HG02973 (cell line): ENCODE measurements around the gene SEL1L3.

Source experiments
- ATAC-seq: cut with Tn5 transposase; IDR thresholded peaks from one replicate; pipeline ENCODE4 v1.9.1; 2021; ENCODE audit warnings: moderate library complexity; ENCODE audit not compliant: unreplicated experiment

Gene SEL1L3

DNA sequence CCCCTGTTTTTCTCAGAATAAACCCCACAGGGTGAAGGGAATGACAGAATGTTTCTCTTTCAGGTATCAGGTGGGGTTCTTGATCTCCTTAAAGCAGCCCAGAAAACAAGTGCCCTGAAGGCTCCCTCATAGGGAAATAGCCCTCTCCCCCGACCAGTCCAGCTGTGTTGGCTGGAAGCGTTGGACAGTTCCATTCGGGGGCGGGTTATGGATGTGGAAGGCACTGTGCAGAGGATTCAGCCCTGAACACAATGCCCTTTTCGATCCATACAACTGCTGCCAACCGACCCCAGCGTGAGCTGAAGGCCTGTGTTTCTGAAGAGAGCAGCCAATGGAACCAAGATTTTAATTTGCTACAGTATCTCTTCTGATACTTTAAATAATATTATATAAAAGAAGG is 41.5 kb downstream of the SEL1L3 start:
- no peak for ATAC-seq

DNA sequence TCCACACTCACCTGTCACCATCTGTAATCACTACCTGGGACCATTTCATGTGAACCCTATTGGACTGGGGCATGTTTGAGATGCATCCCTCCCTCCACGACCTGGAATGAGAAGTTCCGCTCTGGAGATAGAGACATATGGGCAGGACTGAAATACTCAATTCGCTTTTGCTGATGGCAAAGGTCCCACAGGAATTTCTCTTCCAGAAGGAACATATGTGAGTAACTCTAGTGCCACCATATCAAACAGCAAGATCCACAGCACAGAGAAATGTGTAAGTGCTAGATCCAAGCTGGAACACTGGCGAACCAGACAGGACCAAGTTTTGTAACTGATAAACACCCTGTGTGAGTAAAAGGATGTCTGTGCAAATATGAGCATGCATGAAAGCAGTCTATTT is 43.9 kb downstream of the SEL1L3 start:
- no peak for ATAC-seq

DNA sequence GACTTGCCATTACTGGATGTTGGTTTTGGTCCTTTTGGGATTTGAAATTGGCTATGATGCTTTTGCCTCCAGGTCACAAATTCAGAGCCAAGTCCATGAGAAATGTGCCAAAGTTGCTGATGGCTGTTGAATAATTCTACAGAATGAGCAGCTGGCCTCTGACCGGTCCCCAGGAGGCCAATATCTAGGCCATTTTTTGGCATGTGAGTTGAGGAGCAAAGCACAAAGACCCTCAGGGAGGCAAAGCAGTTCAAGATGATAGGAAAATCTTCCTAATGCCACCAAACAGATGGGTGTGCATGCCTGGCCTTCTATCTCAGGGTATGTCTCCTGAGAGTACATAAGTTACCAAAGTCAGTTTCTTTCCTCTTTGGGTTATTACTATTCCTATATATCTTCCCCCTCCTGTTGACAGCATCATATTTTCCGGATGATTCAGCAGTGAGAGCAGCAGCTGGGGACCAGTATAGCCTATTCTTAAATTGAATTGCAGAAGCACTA is 44.4 kb downstream of the SEL1L3 start:
- ATAC-seq, result no peak

DNA sequence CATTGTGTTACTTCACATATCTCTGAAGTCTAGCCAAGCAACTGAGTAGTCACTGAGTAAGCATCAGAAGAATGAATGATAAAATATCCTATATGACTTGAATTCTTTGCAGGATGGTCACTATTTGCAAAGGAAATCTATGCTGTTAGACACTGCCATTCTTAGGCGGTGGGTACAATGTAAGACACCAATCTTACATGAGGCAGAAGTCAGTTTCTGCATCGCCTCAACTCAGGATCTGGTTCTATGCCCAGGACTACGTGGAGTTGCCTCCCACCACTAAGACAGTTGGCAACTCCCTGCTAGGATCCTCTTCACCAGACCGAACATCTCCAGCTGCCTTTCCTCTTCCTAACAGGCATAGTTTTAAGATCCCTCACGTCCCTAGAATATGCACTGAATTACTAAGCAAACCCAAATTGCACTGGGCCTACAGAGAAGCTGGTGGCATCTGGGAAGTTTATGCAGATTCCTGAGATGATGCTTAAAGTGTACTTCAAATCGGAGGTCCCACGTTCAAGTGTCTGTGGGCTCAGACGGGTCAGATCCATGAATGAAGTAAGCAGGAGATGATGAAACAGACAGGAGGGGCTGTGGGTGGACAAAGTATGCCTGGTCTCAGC is 45.6 kb downstream of the SEL1L3 start:
- ATAC-seq, result no peak

DNA sequence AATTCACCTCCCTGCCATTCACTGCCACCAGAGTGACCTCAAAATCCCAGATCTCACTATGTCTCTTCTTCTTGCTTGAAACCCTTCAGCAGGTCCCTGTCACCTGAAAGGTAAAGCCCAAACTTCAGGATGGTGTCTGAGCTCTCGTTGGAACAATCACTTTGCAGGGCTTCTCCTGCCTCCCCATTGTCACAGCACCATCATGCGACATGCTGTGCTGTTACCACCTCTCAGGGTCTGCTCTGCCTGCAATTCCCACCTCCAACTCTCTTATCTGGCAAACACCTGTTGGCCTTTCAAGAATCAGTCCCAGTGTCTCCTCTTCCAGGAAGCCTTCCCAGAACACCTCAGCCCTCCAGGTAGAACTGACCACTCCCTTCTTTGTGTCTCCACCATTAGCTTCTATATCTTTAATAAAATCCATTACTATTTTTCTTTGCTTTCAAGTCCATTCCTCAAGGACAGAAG is 46.2 kb downstream of the SEL1L3 start:
- ATAC-seq, result no peak

DNA sequence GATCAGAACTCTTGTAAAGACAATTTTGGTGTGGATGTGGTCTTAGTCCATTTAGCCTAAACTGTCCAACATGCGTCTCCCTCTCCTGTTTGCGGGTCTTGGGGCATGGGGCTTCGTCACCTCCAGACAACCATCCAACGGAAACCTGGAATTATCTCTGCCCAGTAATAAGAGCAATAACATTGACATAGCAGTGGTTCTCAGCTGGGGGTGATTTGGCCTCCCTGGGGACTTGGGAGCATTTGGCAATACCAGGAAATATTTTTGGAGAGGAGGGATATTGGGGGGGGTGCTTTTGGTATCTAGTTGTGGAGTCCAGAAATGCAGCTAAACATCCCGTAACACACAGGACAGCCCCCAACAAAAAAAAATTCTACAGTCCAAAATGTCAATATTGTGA is 47.2 kb downstream of the SEL1L3 start:
- ATAC-seq, result no peak

DNA sequence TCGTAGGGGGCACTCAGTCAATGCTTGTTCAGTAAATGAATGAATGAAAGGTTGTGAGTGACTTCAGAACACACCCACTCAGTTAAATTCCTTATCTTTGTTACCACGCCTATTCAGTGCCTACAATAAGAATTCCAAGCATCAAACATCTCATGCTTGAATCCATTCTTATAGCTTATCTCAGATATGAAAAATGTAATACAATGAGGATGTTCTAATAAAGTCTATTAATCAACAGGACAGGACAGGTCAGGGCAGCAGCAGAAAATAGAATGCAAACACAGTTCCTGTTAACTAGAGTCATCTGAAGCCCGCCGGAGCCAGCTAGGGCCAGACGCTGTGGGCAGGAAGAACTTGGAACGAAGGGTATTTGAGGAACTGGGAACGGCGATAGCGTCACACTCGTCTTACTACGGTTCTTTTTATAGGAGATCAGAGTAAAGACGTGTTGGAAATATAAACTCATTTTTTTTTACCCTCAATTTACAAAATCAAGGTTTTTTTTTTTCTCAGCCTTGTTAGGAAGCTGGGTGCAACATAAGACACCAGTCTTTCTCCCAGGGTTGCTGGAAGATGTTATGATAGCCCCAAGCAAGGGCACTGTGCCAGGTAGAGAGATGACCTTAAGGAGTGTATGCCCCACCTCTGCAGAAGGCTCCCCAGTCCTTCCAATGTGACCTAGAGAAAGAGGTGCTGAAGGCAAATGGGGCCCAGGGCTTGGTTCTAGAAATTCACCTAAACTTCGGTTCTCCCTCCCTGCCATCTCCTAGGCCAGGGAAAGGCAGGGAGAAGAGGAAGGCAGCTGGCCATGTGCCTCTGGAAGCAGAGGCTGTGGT is 48.3 kb downstream of the SEL1L3 start:
- no peak for ATAC-seq

DNA sequence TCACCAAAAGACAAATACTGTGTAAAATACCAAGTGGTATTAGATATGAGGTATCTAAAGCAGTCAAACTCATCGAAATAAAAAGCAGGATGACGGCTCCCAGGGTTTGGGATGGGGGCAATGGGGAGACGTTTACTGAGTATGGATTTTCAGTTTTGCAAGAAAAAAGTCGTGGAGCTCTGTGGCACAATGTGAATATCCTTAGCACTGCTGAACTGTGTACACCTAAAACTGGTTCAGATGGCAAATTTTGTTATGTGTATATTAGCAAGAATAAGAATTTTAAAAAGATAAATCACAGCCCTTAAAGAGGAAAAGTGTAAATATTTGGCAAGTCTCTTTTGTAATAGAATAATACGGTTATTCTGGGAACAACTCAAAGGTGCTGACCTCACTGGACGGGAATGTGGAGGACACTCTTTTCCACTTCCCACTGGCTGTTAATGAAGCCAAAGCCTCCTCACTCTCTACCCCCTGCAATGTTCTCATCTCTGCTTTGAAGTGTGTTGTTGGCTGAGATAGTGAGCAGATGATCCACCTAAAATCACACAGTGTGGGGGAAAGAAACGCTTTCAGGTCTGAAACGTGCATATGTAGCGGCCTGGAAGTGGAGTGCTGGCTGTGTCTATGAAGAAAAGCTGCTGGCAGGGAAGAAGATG is 49.2 kb downstream of the SEL1L3 start:
- no peak for ATAC-seq

DNA sequence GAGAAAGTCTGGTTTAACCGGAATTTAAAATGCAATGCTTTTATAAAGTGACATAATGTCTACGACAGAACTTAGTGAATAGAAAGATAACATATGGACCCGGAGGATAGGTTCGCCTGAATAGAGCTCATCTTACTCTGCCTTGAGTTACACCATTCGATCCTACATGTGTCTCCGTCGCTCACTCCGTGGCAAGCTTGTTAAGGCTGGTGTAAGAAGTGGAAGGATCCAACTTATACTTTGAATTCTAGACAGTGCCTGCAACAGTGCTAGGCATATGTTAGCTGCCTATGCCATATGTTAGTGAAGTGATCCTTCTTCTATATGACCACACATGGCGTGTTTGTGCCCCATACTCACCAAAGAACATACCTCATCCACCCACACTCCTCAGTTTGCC is 50.9 kb downstream of the SEL1L3 start:
- no peak for ATAC-seq

DNA sequence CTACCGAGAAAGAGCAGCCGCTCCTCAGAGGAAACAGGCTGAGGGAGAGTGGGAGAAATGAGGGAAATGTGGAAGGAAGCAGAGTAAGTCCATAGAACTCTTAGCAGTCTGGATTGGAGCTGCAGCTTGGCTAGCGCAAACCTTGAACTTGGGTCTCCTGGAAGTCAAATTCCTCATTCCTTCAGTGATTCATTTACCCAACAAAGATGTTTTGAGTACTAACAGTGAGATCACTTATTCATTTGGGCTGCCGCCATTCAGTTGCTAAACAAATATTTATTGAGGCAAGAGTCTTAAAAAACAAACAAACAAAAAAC is 51.5 kb downstream of the SEL1L3 start:
- no peak for ATAC-seq

DNA sequence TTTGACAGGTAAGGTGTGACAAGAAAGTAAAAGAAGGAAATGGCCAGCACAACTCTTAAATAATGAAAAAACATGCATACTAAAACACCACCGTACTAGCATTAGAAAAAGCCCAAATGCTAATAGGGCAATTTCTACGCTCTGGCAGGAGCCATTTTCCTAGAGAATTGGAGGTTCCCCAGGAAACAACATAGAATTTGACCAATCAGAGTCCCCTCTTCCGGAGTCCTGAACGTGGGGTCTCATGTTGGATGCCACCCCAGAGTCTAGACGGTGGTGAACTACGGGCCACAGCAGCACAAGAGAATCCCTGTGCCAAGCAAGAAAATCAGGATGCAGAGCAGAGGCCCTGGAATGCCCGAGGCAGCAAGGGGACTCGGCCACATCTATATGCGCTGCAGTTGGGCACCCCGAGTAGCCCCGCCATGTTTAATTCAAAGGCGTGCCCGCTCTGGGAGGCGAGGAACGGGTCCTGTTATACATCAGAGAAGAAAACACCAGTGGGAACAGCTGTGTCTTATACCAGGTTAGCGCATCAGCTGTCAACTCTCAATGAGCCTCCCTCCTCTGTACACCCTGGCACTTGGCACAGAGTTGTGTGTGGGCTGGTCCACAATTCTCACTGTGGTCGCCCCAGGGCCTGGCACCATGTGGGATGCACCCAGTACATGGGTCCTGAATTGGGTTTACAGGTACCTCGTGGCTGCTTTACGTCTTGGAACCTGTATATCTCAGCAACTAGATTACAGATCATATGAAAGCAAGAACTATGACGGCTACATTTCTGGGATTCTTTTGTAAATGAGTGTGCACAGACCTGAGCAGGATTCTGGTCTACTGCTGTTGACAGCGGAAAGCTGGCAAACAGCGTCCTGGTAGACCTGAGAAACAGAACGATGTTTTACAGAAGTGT is 52.1 kb downstream of the SEL1L3 start:
- ATAC-seq, result no peak

DNA sequence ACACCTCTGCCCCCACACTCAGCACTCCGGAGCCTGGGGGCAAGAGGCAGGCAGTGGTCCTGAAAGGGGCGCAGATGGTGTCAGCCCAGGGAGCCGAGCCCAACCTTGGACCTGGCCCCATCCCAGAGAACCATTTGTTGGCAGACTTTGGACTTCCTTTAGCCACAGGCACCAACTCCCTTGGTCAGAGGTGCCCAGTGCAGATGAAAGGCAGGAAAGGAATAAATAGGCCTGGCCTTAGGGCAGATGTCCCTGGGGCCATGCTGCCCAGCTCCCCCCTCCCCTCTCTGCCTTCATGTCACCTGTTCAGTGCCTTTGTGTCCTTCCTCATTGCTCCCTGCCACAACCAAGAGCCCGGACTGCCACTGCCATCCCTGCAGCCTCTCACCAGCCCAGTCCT is 52.8 kb downstream of the SEL1L3 start:
- no peak for ATAC-seq

DNA sequence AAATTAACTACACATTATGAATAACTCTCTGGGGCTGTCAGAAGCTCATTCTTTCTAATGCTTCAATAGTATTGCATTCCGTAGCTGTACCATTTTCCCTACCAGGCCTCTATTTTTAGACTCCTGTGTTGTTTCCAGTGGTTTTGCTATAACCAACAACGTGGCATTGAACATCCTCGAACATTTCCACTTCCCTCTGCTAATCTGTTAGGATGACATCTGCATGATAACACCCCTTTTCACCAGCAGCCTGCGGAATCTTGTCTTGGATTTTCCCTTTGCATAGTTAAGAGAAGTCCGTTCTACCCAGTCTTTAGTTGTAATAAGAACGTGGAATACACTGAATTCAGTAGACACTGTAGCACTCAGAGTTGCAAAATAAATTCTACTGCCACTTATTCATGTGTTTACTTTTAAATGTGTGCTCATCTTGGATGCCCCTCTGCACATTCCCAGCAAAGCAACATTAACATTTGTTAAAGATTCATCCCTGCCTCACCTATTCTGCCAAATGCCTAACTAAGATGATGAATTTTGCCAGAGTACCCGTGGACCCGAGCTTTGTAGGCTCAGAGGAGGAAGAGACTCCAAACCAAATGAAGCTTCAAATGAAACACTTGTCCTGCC is 55.6 kb downstream of the SEL1L3 start:
- no peak for ATAC-seq

DNA sequence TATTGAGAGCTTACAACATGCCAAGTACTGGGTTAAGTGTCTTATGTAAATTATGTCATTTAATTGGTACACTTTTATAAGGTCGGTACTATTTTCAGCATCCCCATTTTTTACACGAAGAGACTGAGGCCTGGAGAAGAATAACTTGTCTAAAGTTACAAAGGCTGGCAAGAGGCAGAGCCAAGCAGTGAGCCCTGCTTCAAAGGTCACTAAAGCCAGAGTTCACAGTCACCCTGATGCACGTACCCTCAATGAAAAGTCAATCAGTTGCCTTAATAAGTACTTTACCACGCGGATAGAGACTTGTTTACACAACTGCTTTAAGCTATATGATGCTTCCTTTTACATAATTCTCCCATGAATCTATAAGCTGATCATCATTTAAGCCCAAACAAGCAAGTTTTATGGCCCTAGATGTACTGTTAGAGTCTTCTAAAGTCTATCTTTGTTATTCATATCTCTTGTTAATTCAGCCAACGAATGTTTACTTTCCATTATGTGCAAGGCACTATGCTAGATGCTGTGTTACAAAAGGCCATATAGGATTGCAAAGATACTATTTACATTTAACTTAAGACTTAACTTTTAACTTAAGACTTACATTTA is 57.4 kb downstream of the SEL1L3 start:
- ATAC-seq, result no peak

DNA sequence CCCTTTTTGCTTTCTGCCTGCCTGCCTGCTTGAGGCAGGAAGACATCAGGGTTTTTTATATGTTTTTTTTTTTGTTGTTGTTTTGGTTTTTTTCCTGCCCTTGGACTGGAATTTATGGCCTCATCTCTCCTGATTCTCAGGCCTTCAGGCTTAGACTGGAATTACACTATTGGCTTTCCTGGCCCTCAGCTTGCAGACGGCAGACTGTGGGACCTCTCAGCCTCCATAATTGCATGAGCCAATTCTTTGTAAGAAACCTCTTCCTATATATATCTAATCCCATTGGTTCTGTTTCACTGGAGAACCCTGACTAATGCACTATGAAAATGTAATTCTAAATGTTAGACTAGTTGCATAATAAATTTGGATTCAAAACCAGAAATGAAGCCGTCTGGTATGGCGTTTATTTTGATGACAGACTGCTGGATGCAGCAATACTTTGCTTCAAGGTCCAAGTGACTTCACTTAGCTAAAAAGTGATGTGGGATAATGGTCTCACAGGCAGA is 59.0 kb downstream of the SEL1L3 start:
- ATAC-seq, result no peak

DNA sequence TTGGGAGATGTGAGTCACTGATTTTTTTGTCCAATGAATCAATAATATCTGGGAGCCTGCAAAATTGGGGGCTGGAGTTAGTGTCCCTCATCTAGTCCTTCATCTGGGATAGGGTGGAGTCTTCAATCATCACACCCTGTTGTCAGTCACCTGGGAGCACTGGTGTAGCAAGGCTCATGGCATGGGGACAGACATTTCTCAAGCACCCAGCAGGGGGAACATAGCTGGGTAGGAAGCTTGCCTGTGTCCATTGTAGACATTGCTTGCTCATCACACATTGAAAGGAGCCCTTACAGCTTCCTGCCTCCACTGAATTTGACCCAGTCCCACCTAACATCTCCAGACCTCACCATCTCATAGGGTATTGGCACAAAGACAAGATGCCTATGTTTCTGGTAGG is 61.2 kb downstream of the SEL1L3 start:
- ATAC-seq, result no peak

DNA sequence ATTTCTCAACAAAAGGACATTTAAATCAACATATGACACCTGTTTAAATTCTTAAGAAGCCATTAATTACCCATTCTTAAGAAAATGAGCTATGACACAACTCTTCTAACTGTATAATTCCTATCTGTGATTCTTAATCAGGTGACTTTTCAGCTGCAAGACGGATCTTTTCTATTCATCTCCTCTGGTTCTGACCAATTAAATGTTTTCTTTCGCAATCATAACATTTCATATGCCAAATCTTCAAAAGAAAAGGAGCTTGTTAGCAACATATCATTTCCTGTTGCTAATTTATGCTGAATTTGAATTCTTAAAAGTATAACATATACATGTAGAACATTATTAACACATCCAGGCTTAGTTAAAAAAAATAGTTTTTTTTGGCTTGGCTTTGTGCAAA is 62.5 kb downstream of the SEL1L3 start:
- ATAC-seq, result no peak

DNA sequence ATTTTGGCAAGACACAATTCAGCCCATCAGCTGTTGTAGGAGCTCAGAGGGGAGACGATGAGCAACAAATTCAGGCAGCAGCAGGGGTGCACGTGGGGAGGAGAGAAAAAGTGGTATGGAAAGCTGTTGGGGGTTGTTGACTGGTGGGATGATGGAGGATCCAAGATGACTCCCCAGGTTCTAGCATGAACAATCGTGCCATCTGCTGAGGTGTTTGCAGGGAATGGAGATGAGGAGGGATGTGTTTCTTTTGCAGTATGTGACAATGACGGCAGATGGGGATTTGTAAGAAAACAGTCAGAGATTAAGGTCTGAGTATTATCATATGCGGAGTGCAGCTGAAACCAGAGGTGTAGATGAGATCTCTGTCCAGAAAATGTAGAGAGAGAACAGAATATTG is 63.3 kb downstream of the SEL1L3 start:
- ATAC-seq, result no peak

DNA sequence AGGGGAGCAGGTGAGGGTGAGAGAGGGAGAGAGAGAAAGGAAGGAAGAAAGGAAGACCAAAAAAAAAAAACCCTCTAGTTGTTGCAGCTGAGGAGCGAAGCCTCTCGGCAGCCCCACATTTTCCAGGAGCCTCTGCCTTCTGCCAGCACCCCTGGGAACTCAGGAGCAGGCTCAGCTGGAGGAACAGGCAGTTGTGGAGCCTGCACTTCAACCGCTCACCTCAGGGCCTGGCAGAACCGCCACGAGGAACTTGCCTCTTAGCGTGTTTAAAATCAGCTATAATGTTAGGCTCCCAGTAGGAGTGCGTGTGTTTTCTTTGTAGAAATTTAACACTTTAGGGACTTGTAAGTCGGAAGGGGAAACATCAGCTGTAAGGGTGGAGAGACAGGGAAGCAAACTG is 65.7 kb downstream of the SEL1L3 start:
- ATAC-seq, result no peak
